ENCODE results near the gene UROS.

UROS gene

GRCh38 chr10:125840955-125841354, 17.9 kb upstream of the UROS start:
- Histone ChIP-seq H3K9ac (ENCODE audit: low read depth, low read length) (no peak overlapping the region), H4K20me1 (ENCODE audit: insufficient read depth, low read length) (no peaks in the 10 kb centered on the region), H3K4me1 (ENCODE audit: insufficient read depth, low read length) (no peaks in the 10 kb centered on the region), H3K36me3 (ENCODE audit: insufficient read depth, low read length) (peaks cover 52% of the 10 kb centered on the region), H3K79me2 (ENCODE audit: insufficient read depth, low read length) (no peaks in the 10 kb centered on the region), H3K27ac (ENCODE audit: low read length) (no peak overlapping the region), H3K9me3 (ENCODE audit: insufficient read depth, low read length, severe bottlenecking) (no peaks in the 10 kb centered on the region), H3K4me2 (ENCODE audit: insufficient read depth, low read length) (no peak overlapping the region), H3K4me3 (ENCODE audit: low read depth in 1 of 2, low read length in 2 of 2) (no peak overlapping the region), H3K27me3 (ENCODE audit: insufficient read depth, low read length, poor library complexity) (no peaks in the 10 kb centered on the region), H2AFZ (ENCODE audit: low read depth, low read length) (no peak overlapping the region)
- ATAC-seq (ENCODE audit: insufficient read depth, low read depth) (no peak), DNase-seq (no peak)
- TF ChIP-seq CTCF (IDR thresholded peaks at IDR 0.05; ENCODE audit: borderline replicate concordance, extremely low read depth, low read length, poor library complexity, severe bottlenecking) (no peak), EZH2 (IDR thresholded peaks at IDR 0.05; ENCODE audit: borderline replicate concordance, low read depth, low read length, severe bottlenecking) (no peak)

DNA sequence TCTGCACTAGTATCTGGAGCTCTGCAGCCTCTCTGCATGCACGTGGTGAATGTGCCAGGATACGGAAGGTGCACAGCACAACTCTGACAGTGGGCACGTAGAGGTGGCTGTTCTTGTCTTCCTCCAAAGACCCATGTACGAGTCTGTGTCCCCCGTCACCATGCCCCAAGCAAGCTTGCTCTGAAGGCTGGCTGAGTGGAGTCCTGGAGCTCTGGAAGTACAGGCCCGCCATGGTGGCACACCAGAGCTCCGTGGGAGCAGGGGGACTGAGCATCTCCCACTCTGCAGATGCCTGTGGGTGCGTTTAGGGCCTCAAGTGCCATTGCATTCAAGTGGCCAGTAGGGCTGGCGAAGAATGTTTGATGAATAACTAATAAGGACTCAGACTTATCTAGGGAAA, 17.3 kb upstream of the UROS start:
- H3K9me3 ChIP-seq (ENCODE audit: insufficient read depth, low read length, severe bottlenecking) = no peaks in the 10 kb centered on the region
- H3K79me2 ChIP-seq (ENCODE audit: insufficient read depth, low read length) = no peaks in the 10 kb centered on the region
- no peaks in the 10 kb centered on the region for H3K27me3 ChIP-seq (ENCODE audit: insufficient read depth, low read length, poor library complexity)
- no peaks in the 10 kb centered on the region for H3K4me1 ChIP-seq (ENCODE audit: insufficient read depth, low read length)
- ATAC-seq (ENCODE audit: insufficient read depth, low read depth) (no peak), DNase-seq (no peak)
- H4K20me1 ChIP-seq (ENCODE audit: insufficient read depth, low read length) = no peaks in the 10 kb centered on the region
- H3K4me2 ChIP-seq (ENCODE audit: insufficient read depth, low read length) = no peak overlapping the region
- no peak overlapping the region for H3K4me3 ChIP-seq (ENCODE audit: low read depth in 1 of 2, low read length in 2 of 2)
- peaks cover 57% of the 10 kb centered on the region for H3K36me3 ChIP-seq (ENCODE audit: insufficient read depth, low read length)
- no peak overlapping the region for H3K9ac ChIP-seq (ENCODE audit: low read depth, low read length)
- no peak overlapping the region for H3K27ac ChIP-seq (ENCODE audit: low read length)
- no peak for TF ChIP-seq CTCF (IDR thresholded peaks at IDR 0.05; ENCODE audit: borderline replicate concordance, extremely low read depth, low read length, poor library complexity, severe bottlenecking)
- TF ChIP-seq EZH2 (IDR thresholded peaks at IDR 0.05; ENCODE audit: borderline replicate concordance, low read depth, low read length, severe bottlenecking) = no peak
- H2AFZ ChIP-seq (ENCODE audit: low read depth, low read length) = no peak overlapping the region

- Histone ChIP-seq H3K4me2 (ENCODE audit: insufficient read depth, low read length) (no peak overlapping the region), H3K4me1 (ENCODE audit: insufficient read depth, low read length) (no peaks in the 10 kb centered on the region), H3K79me2 (ENCODE audit: insufficient read depth, low read length) (no peaks in the 10 kb centered on the region), H3K27ac (ENCODE audit: low read length) (no peak overlapping the region), H3K4me3 (ENCODE audit: low read depth in 1 of 2, low read length in 2 of 2) (no peak overlapping the region), H3K9me3 (ENCODE audit: insufficient read depth, low read length, severe bottlenecking) (no peaks in the 10 kb centered on the region), H2AFZ (ENCODE audit: low read depth, low read length) (no peak overlapping the region), H4K20me1 (ENCODE audit: insufficient read depth, low read length) (no peaks in the 10 kb centered on the region), H3K27me3 (ENCODE audit: insufficient read depth, low read length, poor library complexity) (no peaks in the 10 kb centered on the region), H3K36me3 (ENCODE audit: insufficient read depth, low read length) (peaks cover 62% of the 10 kb centered on the region), H3K9ac (ENCODE audit: low read depth, low read length) (no peak overlapping the region)
- DNase-seq = no peak
- no peak for TF ChIP-seq EZH2 (IDR thresholded peaks at IDR 0.05; ENCODE audit: borderline replicate concordance, low read depth, low read length, severe bottlenecking)
- no peak for TF ChIP-seq CTCF (IDR thresholded peaks at IDR 0.05; ENCODE audit: borderline replicate concordance, extremely low read depth, low read length, poor library complexity, severe bottlenecking)
- ATAC-seq (ENCODE audit: insufficient read depth, low read depth) = no peak
Measured at GRCh38 chr10:125838802-125839575, 15.9 kb upstream of the UROS start.
